ENCODE measurements around the gene NDUFB4.
"Not testable (repeated sequence)": the region's sequence is repeated elsewhere in the genome, so short reads cannot be mapped to it uniquely, and the experiment has no call there.

NDUFB4 gene

GRCh38 chr3:120638820-120639219 lies 42.7 kb downstream of the NDUFB4 start:
- not testable (repeated sequence) for ATAC-seq (replicated peaks); H3K36me3 Mint-ChIP-seq; H3K4me3 Mint-ChIP-seq; H3K9me3 Mint-ChIP-seq; H3K27ac Mint-ChIP-seq; DNase-seq; H3K27me3 Mint-ChIP-seq; H3K4me1 Mint-ChIP-seq

- ATAC-seq (replicated peaks) = no peak
- Mint-ChIP-seq H3K27me3 (peaks cover 0 to 5% of the 10 kb centered on the region in 2 donors), H3K36me3 (no peaks in the 10 kb centered on the region), H3K4me3 (no peak overlapping the region), H3K4me1 (peaks cover 0 to 4% of the 10 kb centered on the region in 2 donors), H3K27ac (no peak overlapping the region), H3K9me3 (peaks cover 3 to 4% of the 10 kb centered on the region in 2 donors)
- no peak for DNase-seq
Observed at GRCh38 chr3:120640231-120640630, 44.1 kb downstream of the NDUFB4 start.

- Mint-ChIP-seq H3K27me3 (peaks cover 0 to 5% of the 10 kb centered on the region in 2 donors), H3K4me1 (peaks cover 0 to 4% of the 10 kb centered on the region in 2 donors), H3K4me3 (no peak overlapping the region), H3K9me3 (peaks cover 3 to 4% of the 10 kb centered on the region in 2 donors), H3K27ac (no peak overlapping the region), H3K36me3 (no peaks in the 10 kb centered on the region)
- ATAC-seq (replicated peaks) (no peak), DNase-seq (no peak)
Observed at GRCh38 chr3:120641696-120642246, 45.6 kb downstream of the NDUFB4 start.

- Mint-ChIP-seq H3K9me3 (peaks cover 3 to 4% of the 10 kb centered on the region in 2 donors), H3K4me3 (no peak overlapping the region), H3K27me3 (peaks cover 0 to 5% of the 10 kb centered on the region in 2 donors), H3K27ac (no peak overlapping the region), H3K36me3 (no peaks in the 10 kb centered on the region), H3K4me1 (peaks cover 0 to 4% of the 10 kb centered on the region in 2 donors)
- ATAC-seq (replicated peaks) (peak; percentile 65 to 72), DNase-seq (no peak)
Observed at GRCh38 chr3:120642368-120642948, 46.3 kb downstream of the NDUFB4 start.

- Mint-ChIP-seq H3K27ac (no peak overlapping the region), H3K4me1 (peaks cover 4 to 13% of the 10 kb centered on the region in 2 donors), H3K9me3 (no peaks in the 10 kb centered on the region), H3K27me3 (no peaks in the 10 kb centered on the region), H3K4me3 (no peak overlapping the region), H3K36me3 (no peaks in the 10 kb centered on the region)
- DNase-seq (no peak), ATAC-seq (replicated peaks) (no peak)
Observed at GRCh38 chr3:120645083-120645845, 49.1 kb downstream of the NDUFB4 start.

- Mint-ChIP-seq H3K27ac (no peak overlapping the region), H3K4me1 (peaks cover 4 to 15% of the 10 kb centered on the region in 2 donors), H3K4me3 (no peak overlapping the region), H3K27me3 (no peaks in the 10 kb centered on the region), H3K36me3 (no peaks in the 10 kb centered on the region), H3K9me3 (no peaks in the 10 kb centered on the region)
- DNase-seq (no peak), ATAC-seq (replicated peaks) (no peak)
Observed at GRCh38 chr3:120646771-120647432, 50.8 kb downstream of the NDUFB4 start.

- H3K27me3 Mint-ChIP-seq = no peaks in the 10 kb centered on the region
- ATAC-seq (replicated peaks) (no peak), DNase-seq (no peak)
- H3K27ac Mint-ChIP-seq = no peak overlapping the region
- no peak overlapping the region for H3K4me3 Mint-ChIP-seq
- H3K36me3 Mint-ChIP-seq = no peaks in the 10 kb centered on the region
- peaks cover 4 to 11% of the 10 kb centered on the region in 2 donors for H3K4me1 Mint-ChIP-seq
- no peaks in the 10 kb centered on the region for H3K9me3 Mint-ChIP-seq
Observed at GRCh38 chr3:120648290-120648689, 52.2 kb downstream of the NDUFB4 start.

GRCh38 chr3:120649830-120650233 lies 53.7 kb downstream of the NDUFB4 start:
- peak overlapping the region; percentile 48 for H3K27ac Mint-ChIP-seq
- peaks cover 0 to 6% of the 10 kb centered on the region in 2 donors for H3K27me3 Mint-ChIP-seq
- DNase-seq = no peak
- no peaks in the 10 kb centered on the region for H3K36me3 Mint-ChIP-seq
- ATAC-seq (replicated peaks) = peak; percentile 79 to 83
- no peak overlapping the region for H3K4me3 Mint-ChIP-seq
- peaks cover 4 to 11% of the 10 kb centered on the region in 2 donors for H3K4me1 Mint-ChIP-seq
- H3K9me3 Mint-ChIP-seq = peaks cover 0 to 2% of the 10 kb centered on the region in 2 donors

GRCh38 chr3:120650311-120650710 lies 54.2 kb downstream of the NDUFB4 start:
- Mint-ChIP-seq H3K27me3 (peaks cover 0 to 6% of the 10 kb centered on the region in 2 donors), H3K36me3 (no peaks in the 10 kb centered on the region), H3K4me1 (peaks cover 4 to 11% of the 10 kb centered on the region in 2 donors), H3K4me3 (no peak overlapping the region), H3K9me3 (peaks cover 0 to 2% of the 10 kb centered on the region in 2 donors), H3K27ac (peak overlapping the region; percentile 48)
- DNase-seq (no peak), ATAC-seq (replicated peaks) (no peak)

All from stimulated activated naive B cell treated with anti-CD40 and anti-IgM and Interleukin-4, amounts not matched to agents 10 μg/mL and 1 μg/mL and 100 μg/mL, for 72 hours (primary cell).